Prostate gland (tissue), 2 donors: Measurements from ENCODE around the gene ARL3.

Source experiments
- POLR2A ChIP-seq: fragments of 450-650 bp; IDR thresholded peaks from one replicate; pipeline ENCODE4 v1.6.1; 2016; ENCODE audit warnings: antibody characterized with exemption, mild to moderate bottlenecking
- POLR2AphosphoS5 ChIP-seq: sonication (generic); formaldehyde crosslinking; IDR thresholded peaks from one replicate; pipeline ENCODE4 v1.6.1; 2017; ENCODE audit warnings: antibody characterized with exemption
- TF ChIP-seq, protein P1 (sequence below), 4 experiments: fragments of 200-600 bp in 2 of 4; fragments of 450-650 bp in 2 of 4; sonication (generic) in 2 of 4; IDR thresholded peaks; 1 replicate in 3 of 4; 2 replicates in 1 of 4; pipeline ENCODE4 v1.5.1; 2016 to 2019; ENCODE audit warnings: antibody characterized with exemption in 4 of 4, mild to moderate bottlenecking in 2 of 4, moderate library complexity in 2 of 4

GRCh38 chr10:102639537-102639936 lies 74.7 kb downstream of the ARL3 start:
- TF ChIP-seq POLR2A (no peak), POLR2AphosphoS5 (no peak)
- TF ChIP-seq, protein P1, sequence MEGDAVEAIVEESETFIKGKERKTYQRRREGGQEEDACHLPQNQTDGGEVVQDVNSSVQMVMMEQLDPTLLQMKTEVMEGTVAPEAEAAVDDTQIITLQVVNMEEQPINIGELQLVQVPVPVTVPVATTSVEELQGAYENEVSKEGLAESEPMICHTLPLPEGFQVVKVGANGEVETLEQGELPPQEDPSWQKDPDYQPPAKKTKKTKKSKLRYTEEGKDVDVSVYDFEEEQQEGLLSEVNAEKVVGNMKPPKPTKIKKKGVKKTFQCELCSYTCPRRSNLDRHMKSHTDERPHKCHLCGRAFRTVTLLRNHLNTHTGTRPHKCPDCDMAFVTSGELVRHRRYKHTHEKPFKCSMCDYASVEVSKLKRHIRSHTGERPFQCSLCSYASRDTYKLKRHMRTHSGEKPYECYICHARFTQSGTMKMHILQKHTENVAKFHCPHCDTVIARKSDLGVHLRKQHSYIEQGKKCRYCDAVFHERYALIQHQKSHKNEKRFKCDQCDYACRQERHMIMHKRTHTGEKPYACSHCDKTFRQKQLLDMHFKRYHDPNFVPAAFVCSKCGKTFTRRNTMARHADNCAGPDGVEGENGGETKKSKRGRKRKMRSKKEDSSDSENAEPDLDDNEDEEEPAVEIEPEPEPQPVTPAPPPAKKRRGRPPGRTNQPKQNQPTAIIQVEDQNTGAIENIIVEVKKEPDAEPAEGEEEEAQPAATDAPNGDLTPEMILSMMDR (IDR thresholded peaks at IDR 0.05), result no peak
